ENCODE data around the gene TLX2.
"Not testable (repeated sequence)": the region's sequence is repeated elsewhere in the genome, so short reads cannot be mapped to it uniquely, and the experiment has no call there.

Gene TLX2

GRCh38 chr2:74474899-74475298, 39.4 kb upstream of the TLX2 start:
- TF ChIP-seq CTCF (IDR thresholded peaks at IDR 0.05; ENCODE audit: control insufficient read depth, extremely low read depth, insufficient read depth): no peak
- no peak overlapping the region for H3K4me3 ChIP-seq (ENCODE audit: low read depth, low read length)
- no peak for DNase-seq (ENCODE audit: low read depth)

- H3K4me3 ChIP-seq (ENCODE audit: low read depth, low read length): peak overlapping the region; percentile 78
- no peak for TF ChIP-seq CTCF (IDR thresholded peaks at IDR 0.05; ENCODE audit: control insufficient read depth, extremely low read depth, insufficient read depth)
- no peak for DNase-seq (ENCODE audit: low read depth)
Measured at GRCh38 chr2:74481431-74481830, 32.8 kb upstream of the TLX2 start.

- peak overlapping the region; percentile 78 for H3K4me3 ChIP-seq (ENCODE audit: low read depth, low read length)
- no peak for DNase-seq (ENCODE audit: low read depth)
- no peak for TF ChIP-seq CTCF (IDR thresholded peaks at IDR 0.05; ENCODE audit: control insufficient read depth, extremely low read depth, insufficient read depth)
Measured at GRCh38 chr2:74481961-74482800, 32.1 kb upstream of the TLX2 start.

GRCh38 chr2:74482801-74483674, 31.2 kb upstream of the TLX2 start, which contains the start of the genes CCDC142 and TTC31:
TSS of gene CCDC142 (minus strand) at chr2:74482998. CDS start at chr2:74482837, 161 bp downstream.
TSS of gene TTC31 (plus strand) at chr2:74483081. CDS start at chr2:74483096, 15 bp downstream.
- H3K4me3 ChIP-seq (ENCODE audit: low read depth, low read length): peak within 1 kb of the TSS; percentile 78
- TF ChIP-seq CTCF (IDR thresholded peaks at IDR 0.05; ENCODE audit: control insufficient read depth, extremely low read depth, insufficient read depth): peak; percentile 71
- peak; percentile 71 for DNase-seq (ENCODE audit: low read depth)

- peak overlapping the region; percentile 78 for H3K4me3 ChIP-seq (ENCODE audit: low read depth, low read length)
- DNase-seq (ENCODE audit: low read depth): not testable (repeated sequence)
Measured at GRCh38 chr2:74483675-74484164, 30.5 kb upstream of the TLX2 start.

- H3K4me3 ChIP-seq (ENCODE audit: low read depth, low read length): no peak overlapping the region
- DNase-seq (ENCODE audit: low read depth): no peak
- TF ChIP-seq CTCF (IDR thresholded peaks at IDR 0.05; ENCODE audit: control insufficient read depth, extremely low read depth, insufficient read depth): no peak
Measured at GRCh38 chr2:74486141-74486540, 28.1 kb upstream of the TLX2 start.

Data from LNCaP clone FGC (cell line).